GM12872 (cell line): Measurements from ENCODE around the gene FHOD3.
A peak's percentile ranks its signal among the peaks of the same experiment; 100 is the strongest.

ENCODE experiments used
- TF ChIP-seq, protein P1 (sequence below): IDR thresholded peaks from 3 replicates; pipeline ENCODE4 v1.5.1; 2011; ENCODE audit warnings: low read depth, mild to moderate bottlenecking, low read length, moderate library complexity; ENCODE audit not compliant: insufficient read depth

Gene FHOD3

DNA sequence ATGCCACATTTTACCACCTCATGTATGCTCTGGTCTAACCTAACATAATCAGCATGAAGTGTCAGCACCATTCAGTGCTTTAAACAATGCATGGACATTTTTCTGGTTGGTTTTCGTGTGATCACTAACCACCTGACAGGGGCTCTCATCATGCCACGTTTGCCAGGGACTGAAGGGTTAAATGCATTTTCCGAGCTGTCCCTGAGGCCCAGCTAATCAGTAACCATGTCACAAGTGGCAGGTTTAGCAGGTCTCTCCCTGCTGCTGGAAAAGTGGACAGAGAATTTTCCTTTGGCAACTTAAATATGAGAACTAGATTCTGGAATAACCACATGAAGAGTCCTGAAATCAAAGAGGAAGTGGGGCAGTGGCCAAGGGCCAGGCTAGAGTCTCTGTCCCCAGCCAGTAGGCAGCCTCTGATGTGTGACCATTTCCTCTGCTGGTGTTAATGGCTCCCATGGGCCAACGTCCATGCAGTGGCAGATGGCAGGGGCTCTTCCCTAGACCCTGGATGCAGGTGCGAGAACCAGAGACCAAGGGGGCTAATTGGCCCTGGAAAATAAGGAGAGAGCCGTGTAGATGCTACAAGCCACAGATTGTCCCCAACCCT lies 461.8 kb downstream of the FHOD3 start:
- TF ChIP-seq, protein P1, sequence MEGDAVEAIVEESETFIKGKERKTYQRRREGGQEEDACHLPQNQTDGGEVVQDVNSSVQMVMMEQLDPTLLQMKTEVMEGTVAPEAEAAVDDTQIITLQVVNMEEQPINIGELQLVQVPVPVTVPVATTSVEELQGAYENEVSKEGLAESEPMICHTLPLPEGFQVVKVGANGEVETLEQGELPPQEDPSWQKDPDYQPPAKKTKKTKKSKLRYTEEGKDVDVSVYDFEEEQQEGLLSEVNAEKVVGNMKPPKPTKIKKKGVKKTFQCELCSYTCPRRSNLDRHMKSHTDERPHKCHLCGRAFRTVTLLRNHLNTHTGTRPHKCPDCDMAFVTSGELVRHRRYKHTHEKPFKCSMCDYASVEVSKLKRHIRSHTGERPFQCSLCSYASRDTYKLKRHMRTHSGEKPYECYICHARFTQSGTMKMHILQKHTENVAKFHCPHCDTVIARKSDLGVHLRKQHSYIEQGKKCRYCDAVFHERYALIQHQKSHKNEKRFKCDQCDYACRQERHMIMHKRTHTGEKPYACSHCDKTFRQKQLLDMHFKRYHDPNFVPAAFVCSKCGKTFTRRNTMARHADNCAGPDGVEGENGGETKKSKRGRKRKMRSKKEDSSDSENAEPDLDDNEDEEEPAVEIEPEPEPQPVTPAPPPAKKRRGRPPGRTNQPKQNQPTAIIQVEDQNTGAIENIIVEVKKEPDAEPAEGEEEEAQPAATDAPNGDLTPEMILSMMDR, result no peak

DNA sequence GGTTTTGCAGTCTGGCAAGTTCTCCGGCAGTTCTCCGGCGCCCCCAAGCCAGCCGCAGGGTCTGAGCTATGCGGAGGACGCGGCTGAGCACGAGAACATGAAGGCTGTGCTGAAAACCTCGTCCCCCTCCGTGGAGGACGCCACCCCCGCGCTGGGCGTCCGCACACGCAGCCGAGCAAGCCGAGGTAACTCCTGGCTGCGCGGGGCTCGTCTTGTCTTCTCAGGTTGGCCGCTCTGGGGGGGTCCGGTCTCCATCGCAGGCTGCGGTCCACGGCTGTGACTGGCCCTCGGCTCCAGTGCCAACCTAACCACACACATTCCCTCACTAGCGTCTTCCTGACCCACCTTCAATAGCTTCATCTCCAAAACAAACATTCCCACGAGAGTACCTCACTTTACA lies 463.1 kb downstream of the FHOD3 start:
- TF ChIP-seq, protein P1, result no peak

DNA sequence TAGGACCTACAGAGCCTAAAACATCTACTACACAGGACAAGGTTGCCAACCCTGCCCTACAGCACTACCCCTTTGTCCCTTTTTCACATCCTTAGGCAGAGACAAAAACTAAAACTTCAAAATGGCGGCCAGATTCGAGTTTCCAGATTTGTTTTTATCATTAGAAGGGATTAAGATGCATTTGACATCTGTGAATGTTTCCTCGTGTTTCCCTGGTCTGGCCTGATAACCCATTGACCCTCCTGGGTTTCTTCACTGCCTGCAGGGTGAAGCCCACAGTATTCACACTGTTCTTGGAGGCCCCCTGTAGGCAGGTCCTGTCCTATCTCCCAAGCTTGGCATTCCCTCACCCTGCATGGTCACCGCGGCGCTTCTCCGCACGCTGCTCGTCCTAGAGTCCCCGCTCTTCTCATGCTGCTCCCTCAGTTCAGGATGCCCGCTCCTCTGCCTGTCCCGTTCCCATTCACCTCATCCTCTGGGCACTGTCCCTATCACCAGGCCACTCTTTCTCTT lies 463.7 kb downstream of the FHOD3 start:
- TF ChIP-seq, protein P1, result peak; percentile 32; the same call in 2 of the 3 replicates

DNA sequence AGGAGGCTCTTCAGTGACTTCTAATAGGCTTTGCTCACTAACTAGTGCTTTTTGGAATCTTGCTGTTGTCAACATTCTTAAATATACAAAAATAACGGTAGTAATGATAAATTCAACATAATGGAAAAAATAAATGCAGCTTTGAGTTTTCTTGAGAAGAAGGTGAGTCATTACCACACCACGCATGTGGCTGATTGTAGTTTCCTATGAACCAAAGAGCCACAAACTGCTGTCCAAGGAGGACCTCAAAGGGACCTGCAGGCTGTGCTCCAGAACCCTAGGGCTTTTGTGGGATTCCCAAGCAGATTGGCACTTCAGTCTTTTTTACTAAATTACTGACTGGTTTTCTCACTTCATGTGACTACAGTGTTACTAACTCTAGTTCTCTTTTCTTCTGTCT lies 464.6 kb downstream of the FHOD3 start:
- TF ChIP-seq, protein P1, result no peak

DNA sequence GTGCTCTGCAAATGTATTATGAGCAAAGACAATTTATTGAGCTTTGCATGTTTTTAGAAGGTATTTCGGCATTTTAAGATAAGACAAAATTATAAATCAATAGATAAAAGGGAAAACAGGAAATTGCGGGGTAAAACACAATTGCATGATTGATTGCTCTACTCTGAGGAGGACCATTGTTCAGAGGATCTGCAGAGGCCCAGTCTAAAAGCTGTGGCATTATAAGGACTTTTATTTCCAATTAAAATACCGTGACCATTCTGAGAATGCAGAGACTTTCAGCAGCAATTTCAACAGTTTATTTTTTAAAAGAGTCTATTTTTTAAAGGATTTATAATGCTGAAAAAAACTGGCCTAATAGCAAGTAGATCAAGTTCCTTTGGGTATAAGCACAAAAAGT lies 469.3 kb downstream of the FHOD3 start:
- TF ChIP-seq, protein P1, result no peak

DNA sequence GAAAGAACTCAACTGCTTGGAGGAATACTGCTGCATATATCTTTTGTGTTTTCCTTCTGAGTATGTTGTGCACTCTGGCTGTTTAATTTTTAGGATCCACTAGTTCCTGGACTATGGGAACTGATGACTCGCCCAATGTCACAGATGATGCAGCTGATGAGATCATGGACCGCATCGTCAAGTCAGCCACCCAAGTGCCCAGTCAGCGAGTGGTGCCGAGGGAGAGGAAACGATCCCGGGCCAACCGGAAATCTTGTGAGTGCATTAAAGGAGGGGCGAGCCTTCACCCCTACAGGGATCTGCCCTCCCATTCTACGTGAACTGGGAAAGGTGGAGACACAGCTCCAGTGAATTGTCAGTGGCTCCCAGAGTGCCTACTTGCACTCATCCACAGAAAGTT lies 471.7 kb downstream of the FHOD3 start:
- TF ChIP-seq, protein P1, result no peak

DNA sequence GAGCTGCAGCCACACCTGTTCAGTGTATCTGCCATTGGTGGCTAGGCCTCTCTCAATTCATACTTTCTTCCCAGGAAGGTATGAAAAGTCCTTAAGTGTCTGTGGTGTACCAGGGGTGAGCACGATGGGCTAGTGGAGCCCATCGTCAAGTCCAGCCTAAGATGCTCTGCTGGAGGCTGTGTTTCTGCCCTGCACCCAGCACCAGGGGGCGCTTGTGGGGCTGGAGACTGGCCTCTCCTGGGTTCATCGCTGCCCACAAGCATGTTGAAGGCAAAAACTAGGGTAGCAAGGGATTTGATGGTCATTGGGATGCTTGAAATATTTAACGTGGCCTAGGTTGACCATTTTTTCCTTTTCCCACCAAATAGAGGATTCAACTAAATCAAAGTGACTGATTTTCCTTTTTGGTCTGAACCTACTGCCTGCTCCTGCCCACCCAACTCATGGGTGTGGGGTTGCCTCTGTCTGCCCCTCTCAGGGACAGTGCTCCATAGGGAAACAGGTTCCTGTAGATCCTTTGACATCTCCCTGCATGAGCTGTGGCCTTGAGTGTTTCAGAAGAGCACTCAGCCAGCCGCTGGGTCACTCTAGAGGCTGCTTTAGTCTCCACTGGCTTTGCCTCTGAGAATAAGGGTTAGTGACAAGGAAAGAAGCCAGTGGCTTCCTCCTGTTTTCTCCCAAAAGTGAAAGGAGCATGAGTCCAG lies 472.2 kb downstream of the FHOD3 start:
- TF ChIP-seq, protein P1, result peak; percentile 60
